ENCODE data around the gene P2RY12.

DNA sequence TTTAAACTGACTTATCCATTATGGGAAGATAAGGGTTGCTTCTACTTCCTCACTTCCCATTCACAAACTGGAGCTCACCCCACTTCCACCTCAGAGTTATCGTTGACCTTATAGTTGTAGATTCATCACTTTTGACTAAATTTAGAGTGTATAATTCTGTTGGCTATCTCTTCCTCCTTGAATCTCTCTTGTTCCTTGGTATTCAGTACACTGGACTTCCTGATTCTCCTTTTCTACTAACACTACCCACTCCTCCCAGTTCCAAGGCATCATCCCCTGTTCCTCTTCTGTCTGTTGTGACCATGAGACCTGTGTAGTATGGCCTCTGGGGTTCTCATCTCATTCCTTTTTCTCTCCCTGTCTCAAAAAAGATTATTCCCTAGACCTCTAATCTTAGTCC is 62.0 kb downstream of the P2RY12 start:
- TF ChIP-seq, protein P1, sequence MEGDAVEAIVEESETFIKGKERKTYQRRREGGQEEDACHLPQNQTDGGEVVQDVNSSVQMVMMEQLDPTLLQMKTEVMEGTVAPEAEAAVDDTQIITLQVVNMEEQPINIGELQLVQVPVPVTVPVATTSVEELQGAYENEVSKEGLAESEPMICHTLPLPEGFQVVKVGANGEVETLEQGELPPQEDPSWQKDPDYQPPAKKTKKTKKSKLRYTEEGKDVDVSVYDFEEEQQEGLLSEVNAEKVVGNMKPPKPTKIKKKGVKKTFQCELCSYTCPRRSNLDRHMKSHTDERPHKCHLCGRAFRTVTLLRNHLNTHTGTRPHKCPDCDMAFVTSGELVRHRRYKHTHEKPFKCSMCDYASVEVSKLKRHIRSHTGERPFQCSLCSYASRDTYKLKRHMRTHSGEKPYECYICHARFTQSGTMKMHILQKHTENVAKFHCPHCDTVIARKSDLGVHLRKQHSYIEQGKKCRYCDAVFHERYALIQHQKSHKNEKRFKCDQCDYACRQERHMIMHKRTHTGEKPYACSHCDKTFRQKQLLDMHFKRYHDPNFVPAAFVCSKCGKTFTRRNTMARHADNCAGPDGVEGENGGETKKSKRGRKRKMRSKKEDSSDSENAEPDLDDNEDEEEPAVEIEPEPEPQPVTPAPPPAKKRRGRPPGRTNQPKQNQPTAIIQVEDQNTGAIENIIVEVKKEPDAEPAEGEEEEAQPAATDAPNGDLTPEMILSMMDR (conservative IDR thresholded peaks at IDR 0.05; ENCODE audit: low read length): no peak
- TF ChIP-seq EZH2phosphoT487 (IDR thresholded peaks at IDR 0.05; ENCODE audit: borderline replicate concordance): no peak
